Lower lobe of right lung (tissue), 2 donors: ENCODE data around the gene HPCAL1. TPM values are rescaled to one million over a fixed set of nuclear protein-coding genes. Genes with fewer than 3 reads are reported as not detected.

Experiments
- ATAC-seq, 2 donors: fragments of 200-7000 bp; cut with Tn5 transposase; one replicate each; pipeline ENCODE4 v1.9.1; 2020 to 2022; ENCODE audit warnings: mild to moderate bottlenecking in 2 of 2, moderate library complexity in 2 of 2
- DNase-seq: peaks from one replicate; pipeline ENCODE4 v3.0.0-alpha.2; 2020
- H3K27ac ChIP-seq: fragments of 200-600 bp; one replicate; pipeline ENCODE4 v1.8.0; 2022
- H3K27me3 ChIP-seq: fragments of 200-600 bp; one replicate; pipeline ENCODE4 v1.8.0; 2022; ENCODE audit warnings: low read depth
- H3K36me3 ChIP-seq: fragments of 200-600 bp; one replicate; pipeline ENCODE4 v1.8.0; 2022; ENCODE audit warnings: mild to moderate bottlenecking
- H3K4me1 ChIP-seq: fragments of 200-600 bp; one replicate; pipeline ENCODE4 v1.8.0; 2022
- H3K4me3 ChIP-seq: fragments of 200-600 bp; one replicate; pipeline ENCODE4 v1.8.0; 2022; ENCODE audit warnings: mild to moderate bottlenecking
- H3K9me3 ChIP-seq: fragments of 200-600 bp; one replicate; pipeline ENCODE4 v1.8.0; 2022
- CTCF ChIP-seq: fragments of 200-600 bp; IDR thresholded peaks from one replicate; pipeline ENCODE4 v1.8.0; 2022; ENCODE audit warnings: antibody characterized with exemption, mild to moderate bottlenecking
- intact Hi-C: fragments of 100-400 bp; cut with DNase I; formaldehyde crosslinking; loops from one replicate; pipeline ENCODE4 v1.11.0; 2022
- total RNA-seq: library from RNA; stranded (reverse); fragmentation: NEBNext Ultra II Directional; extraction: Animal tissue kit (Norgen Biotek cat#: 25700); gene quantifications from one replicate; pipeline ENCODE4 v1.2.1, GENCODE V29; 2021
- donor health status: DM: no; HTN: yes; CAD: no; lungs with severe emphysema.

Gene HPCAL1
- total RNA-seq, 1 donor from 2014 or later = 132 TPM

- Histone ChIP-seq H3K27me3 (no peaks in the 10 kb centered on the region), H3K4me3 (no peak overlapping the region), H3K27ac (no peak overlapping the region), H3K36me3 (no peaks in the 10 kb centered on the region), H3K4me1 (peaks cover 9% of the 10 kb centered on the region), H3K9me3 (no peaks in the 10 kb centered on the region)
- no peak for ATAC-seq
- peak; percentile 41 for DNase-seq
- TF ChIP-seq CTCF = no peak
- intact Hi-C loops = no loop called here
These were observed 46.6 kb upstream of the HPCAL1 start for GRCh38 chr2:10256031-10256514.

GRCh38 chr2:10256515-10257031 lies 46.1 kb upstream of the HPCAL1 start:
- ATAC-seq (no peak), DNase-seq (peak; percentile 38)
- intact Hi-C loops = no loop called here
- Histone ChIP-seq H3K9me3 (no peaks in the 10 kb centered on the region), H3K27me3 (no peaks in the 10 kb centered on the region), H3K4me3 (no peak overlapping the region), H3K4me1 (peaks cover 9% of the 10 kb centered on the region), H3K36me3 (no peaks in the 10 kb centered on the region), H3K27ac (no peak overlapping the region)
- TF ChIP-seq CTCF = no peak

DNA sequence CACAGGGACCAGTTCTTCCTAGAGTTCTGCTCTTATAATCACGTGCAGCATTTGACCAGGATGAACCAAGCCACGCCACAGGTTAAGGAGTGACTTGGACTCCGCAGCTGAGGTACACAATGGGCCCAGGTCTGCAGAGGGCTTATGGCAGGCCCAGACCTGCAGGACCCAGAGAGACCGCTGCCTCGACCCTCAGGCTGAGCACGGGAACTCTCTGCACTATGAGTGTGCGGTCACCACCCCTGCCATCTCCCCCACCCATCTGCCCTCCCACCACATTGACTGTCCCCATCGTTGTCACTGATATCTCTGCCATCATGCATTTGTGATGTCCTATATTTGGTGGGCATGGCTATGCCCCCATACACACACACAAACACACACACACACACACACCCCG lies 45.7 kb upstream of the HPCAL1 start:
- Histone ChIP-seq H3K36me3 (no peaks in the 10 kb centered on the region), H3K4me1 (peaks cover 9% of the 10 kb centered on the region), H3K4me3 (no peak overlapping the region), H3K27me3 (no peaks in the 10 kb centered on the region), H3K27ac (no peak overlapping the region), H3K9me3 (no peaks in the 10 kb centered on the region)
- ATAC-seq (no peak), DNase-seq (no peak)
- intact Hi-C loops = no loop called here
- TF ChIP-seq CTCF = no peak

DNA sequence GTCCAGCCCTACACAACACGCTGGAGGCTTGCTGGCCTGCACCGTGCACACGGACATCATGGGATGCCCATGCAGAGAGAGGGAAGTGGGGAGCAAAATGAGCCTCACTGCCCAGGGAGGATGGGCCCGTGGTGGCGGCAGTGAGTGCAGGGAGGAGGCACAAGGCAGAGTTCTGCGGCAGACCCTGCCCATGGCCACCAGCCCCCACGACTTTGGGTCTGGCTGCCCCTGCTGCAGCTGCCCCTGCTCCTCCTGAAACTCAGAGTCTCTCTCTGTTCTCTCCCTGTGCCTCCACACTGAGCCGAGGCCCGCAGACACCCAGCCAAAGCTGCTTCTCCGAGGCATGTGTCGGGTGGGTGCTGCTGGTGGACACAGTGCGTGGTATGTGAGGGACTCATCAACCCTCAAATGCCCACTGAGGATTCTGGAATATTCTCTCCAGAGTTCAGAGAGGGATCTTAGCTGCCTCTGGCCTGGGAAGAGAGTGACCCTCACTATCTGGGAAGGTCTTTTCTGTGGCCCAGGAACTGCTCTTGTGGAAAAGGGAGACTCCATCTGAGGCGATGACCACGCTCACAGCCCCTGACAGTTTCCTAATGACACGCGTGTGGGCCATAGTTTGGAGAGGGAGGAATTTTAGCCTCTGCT lies 45.1 kb upstream of the HPCAL1 start:
- no peak for DNase-seq
- no peaks in the 10 kb centered on the region for H3K27me3 ChIP-seq
- intact Hi-C loops = no loop called here
- H3K9me3 ChIP-seq = no peaks in the 10 kb centered on the region
- TF ChIP-seq CTCF = no peak
- H3K36me3 ChIP-seq = no peaks in the 10 kb centered on the region
- ATAC-seq = no peak
- no peak overlapping the region for H3K27ac ChIP-seq
- H3K4me3 ChIP-seq = no peak overlapping the region
- peaks cover 9% of the 10 kb centered on the region for H3K4me1 ChIP-seq

DNA sequence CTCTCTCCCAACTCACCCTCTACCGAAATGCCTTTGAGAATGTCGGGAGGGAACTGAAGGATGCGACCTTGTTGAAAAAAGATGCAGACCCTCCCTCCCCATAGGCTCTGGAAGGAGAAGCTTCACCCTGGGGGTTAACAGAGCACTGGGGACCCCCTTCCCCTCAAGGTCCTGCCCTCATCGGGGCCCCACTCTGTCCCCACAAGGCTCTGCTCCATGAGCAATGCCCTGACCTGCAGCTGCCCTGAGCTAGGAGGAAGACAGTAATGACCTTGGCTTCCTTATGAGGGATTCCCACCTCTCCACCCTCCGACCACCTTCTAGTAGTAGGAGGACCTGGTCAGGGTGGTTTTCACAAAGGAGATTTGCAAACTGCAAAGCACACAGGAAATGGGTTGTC lies 44.4 kb upstream of the HPCAL1 start:
- Histone ChIP-seq H3K27me3 (no peaks in the 10 kb centered on the region), H3K36me3 (no peaks in the 10 kb centered on the region), H3K4me1 (peaks cover 6% of the 10 kb centered on the region), H3K9me3 (no peaks in the 10 kb centered on the region), H3K4me3 (no peak overlapping the region), H3K27ac (no peak overlapping the region)
- intact Hi-C loops = no loop called here
- no peak for DNase-seq
- no peak for ATAC-seq
- TF ChIP-seq CTCF = no peak
